Measurements from ENCODE around the gene OR2A14. TPM values are rescaled to one million over a fixed set of nuclear protein-coding genes. Genes with fewer than 3 reads are reported as not detected.

OR2A14 gene
- total and polyA plus RNA-seq, 2 experiments from 2014 or later, result not detected

- H3K27ac Mint-ChIP-seq, result no peak overlapping the region
- H3K27me3 Mint-ChIP-seq (ENCODE audit: insufficient read depth, low read depth, poor library complexity), result no peaks in the 10 kb centered on the region
These were observed 17.8 kb upstream of the OR2A14 start for GRCh38 chr7:144105211-144105610.

More at GRCh38 chr7:144105211-144105610, 17.8 kb upstream of the OR2A14 start:
- Histone ChIP-seq H3F3A (replicated peaks; ENCODE audit: low read depth) (no peaks in the 10 kb centered on the region), H3K4me3 (no peak overlapping the region), H3K79me2 (replicated peaks; ENCODE audit: insufficient read depth) (no peaks in the 10 kb centered on the region), H2AFZ (no peak overlapping the region), H4K20me1 (replicated peaks; ENCODE audit: insufficient read depth) (no peaks in the 10 kb centered on the region), H3K9me2 (ENCODE audit: insufficient read depth) (no peaks in the 10 kb centered on the region), H3K4me1 (ENCODE audit: insufficient read depth) (no peaks in the 10 kb centered on the region), H3K27ac (ENCODE audit: low read depth) (no peak overlapping the region), H3K4me2 (no peak overlapping the region), H3K27me3 (ENCODE audit: insufficient read depth) (no peaks in the 10 kb centered on the region), H3K36me3 (ENCODE audit: insufficient read depth) (no peaks in the 10 kb centered on the region)
- TF ChIP-seq EZH2phosphoT487 (IDR thresholded peaks at IDR 0.05; ENCODE audit: unreplicated experiment) (no peak), CREB1 (CRISPR knock-in tag; IDR thresholded peaks at IDR 0.05; ENCODE audit: low read depth) (no peak), JUNB (IDR thresholded peaks at IDR 0.05; ENCODE audit: unreplicated experiment) (no peak), REST (IDR thresholded peaks at IDR 0.05; ENCODE audit: unreplicated experiment) (no peak), ZNF462 (CRISPR knock-in tag; IDR thresholded peaks at IDR 0.05) (no peak), NANOG (IDR thresholded peaks at IDR 0.05; ENCODE audit: borderline replicate concordance) (no peak), EZH2 (IDR thresholded peaks at IDR 0.05; ENCODE audit: low read depth, unreplicated experiment) (no peak), ETS1 (IDR thresholded peaks at IDR 0.05) (no peak), ZNF331 (CRISPR knock-in tag; IDR thresholded peaks at IDR 0.05; ENCODE audit: low read depth) (no peak), ZNF114 (CRISPR knock-in tag; IDR thresholded peaks at IDR 0.05) (no peak), STAT1 (IDR thresholded peaks at IDR 0.05; ENCODE audit: unreplicated experiment) (no peak), POLR2AphosphoS5 (IDR thresholded peaks at IDR 0.05; ENCODE audit: low read depth) (no peak), CTCF (conservative IDR thresholded peaks at IDR 0.05; ENCODE audit: low read depth in 2 of 2) (no peak)
- Mint-ChIP-seq H3K9me3 (no peaks in the 10 kb centered on the region), H3K4me1 (peaks cover 5% of the 10 kb centered on the region; the same call in 2 of the 3 replicates), H3K4me3 (no peak overlapping the region), H3K36me3 (ENCODE audit: low read depth) (no peaks in the 10 kb centered on the region)
- no peak for DNase-seq (ENCODE audit: low spot score)
- ATAC-seq, result no peak
